A673 (cell line): ENCODE measurements around the gene HOXD8. TPM values are rescaled to one million over a fixed set of nuclear protein-coding genes. Genes with fewer than 3 reads are reported as not detected.

ENCODE experiments used
- BruUV-seq: library from RNA; stranded (reverse); fragments of 400-500 nt; replicated peaks from 2 replicates; lab custom pipeline; 2021; lab: Mats Ljungman, UMichigan
- CTCF ChIA-PET: fragments of 300-600 bp; sonication (Branson Sonifier 250); formaldehyde crosslinking; loops from one replicate; lab custom pipeline; 2022; ENCODE audit warnings: antibody characterized with exemption; lab: Charles Lee
- POLR2A ChIA-PET: fragments of 300-600 bp; sonication (Branson Sonifier 250); formaldehyde crosslinking; loops from one replicate; lab custom pipeline; 2022; ENCODE audit warnings: antibody characterized with exemption; ENCODE audit not compliant: low non-redundant PET; lab: Charles Lee
- DNase-seq: peaks from one replicate; pipeline ENCODE4 v3.0.0-alpha.2; 2015; ENCODE audit warnings: low spot score
- H3K27ac ChIP-seq: fragments of 200-600 bp; sonication (generic); 2 replicates; pipeline ENCODE4 v1.5.1; 2016; ENCODE audit warnings: mixed run types, low read depth, mild to moderate bottlenecking, mixed read lengths, antibody characterized with exemption, low read length; ENCODE audit not compliant: poor library complexity, severe bottlenecking
- H3K27me3 ChIP-seq: fragments of 200-600 bp; sonication (generic); replicated peaks from 2 replicates; pipeline ENCODE4 v1.6.1; 2017; ENCODE audit warnings: mixed run types, low read depth, mild to moderate bottlenecking, mixed read lengths, antibody characterized with exemption, low read length; ENCODE audit not compliant: insufficient read depth, poor library complexity
- H3K36me3 ChIP-seq: fragments of 200-600 bp; sonication (generic); 2 replicates; pipeline ENCODE4 v1.6.1; 2016; ENCODE audit warnings: mixed run types, mild to moderate bottlenecking, mixed read lengths, antibody characterized with exemption, low read length; ENCODE audit not compliant: insufficient read depth, poor library complexity, severe bottlenecking
- H3K4me1 ChIP-seq: fragments of 200-600 bp; sonication (generic); 2 replicates; pipeline ENCODE4 v1.6.1; 2017; ENCODE audit warnings: mixed run types, mild to moderate bottlenecking, mixed read lengths, antibody characterized with exemption, low read length; ENCODE audit not compliant: insufficient read depth, poor library complexity, severe bottlenecking
- H3K4me3 ChIP-seq: fragments of 200-600 bp; sonication (generic); 2 replicates; pipeline ENCODE4 v1.5.1; 2016; ENCODE audit warnings: low read depth, mixed run types, mild to moderate bottlenecking, mixed read lengths, low read length; ENCODE audit not compliant: poor library complexity, severe bottlenecking
- H3K9me3 ChIP-seq: fragments of 200-600 bp; sonication (generic); 2 replicates; pipeline ENCODE4 v1.6.1; 2016; ENCODE audit warnings: mixed run types, low read depth, mild to moderate bottlenecking, mixed read lengths, antibody characterized with exemption, low read length; ENCODE audit not compliant: poor library complexity, severe bottlenecking
- EZH2 ChIP-seq: fragments of 200-600 bp; sonication (generic); IDR thresholded peaks from 2 replicates; pipeline ENCODE4 v1.6.1; 2017; ENCODE audit warnings: borderline replicate concordance, low read depth, mild to moderate bottlenecking, mixed read lengths, antibody characterized with exemption, low read length; ENCODE audit not compliant: poor library complexity, severe bottlenecking
- intact Hi-C: fragments of 100-400 bp; cut with micrococcal nuclease; formaldehyde crosslinking; loops from one replicate; pipeline ENCODE4 v1.10.0; 2022; ENCODE audit not compliant: unreplicated experiment
- total RNA-seq: library from RNA; stranded (reverse); gene quantifications from 2 replicates; pipeline ENCODE4 v1.2.3, GENCODE V29; 2021
- TF ChIP-seq, protein P1 (sequence below): fragments of 300-800, 200-600 bp; sonication (generic); conservative IDR thresholded peaks from 2 replicates; pipeline ENCODE4 v1.5.1; 2017; ENCODE audit warnings: low read depth, mild to moderate bottlenecking, antibody characterized with exemption, low read length, moderate library complexity, mixed read lengths

The HOXD8 gene
- total RNA-seq, 1 experiment from 2014 or later = 56.8 TPM

DNA sequence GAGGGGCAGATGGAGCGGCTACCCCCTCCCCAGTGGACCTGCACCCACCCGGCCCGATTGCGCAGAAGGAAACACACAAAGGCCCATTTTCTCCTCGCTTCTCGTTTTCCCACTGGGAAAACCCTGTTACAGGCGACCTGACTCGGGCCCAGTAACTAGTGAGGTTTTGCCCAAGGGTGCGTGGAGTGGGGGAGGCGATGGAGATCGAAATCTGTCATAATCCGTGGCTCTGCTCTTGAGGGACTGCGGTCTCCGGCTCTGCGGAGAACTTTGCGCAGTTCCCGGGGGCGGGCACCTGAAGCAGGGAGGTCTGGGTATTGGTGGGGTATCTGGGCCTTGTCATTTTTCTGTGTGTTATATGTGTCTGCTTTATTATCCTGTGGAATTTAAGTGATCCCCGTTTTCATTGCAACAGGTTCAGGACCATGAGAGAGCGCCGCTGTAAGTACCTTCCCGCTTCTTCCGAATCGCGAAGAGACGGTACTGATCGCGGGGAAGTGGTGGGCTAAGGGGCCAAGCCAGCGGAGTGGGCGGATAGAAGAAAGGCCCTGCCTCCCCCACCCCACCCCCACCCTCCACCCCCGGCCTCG is 17.8 kb downstream of the HOXD8 start:
- Histone ChIP-seq H3K27me3 (no peaks in the 10 kb centered on the region), H3K9me3 (no peaks in the 10 kb centered on the region), H3K4me1 (peaks cover 35% of the 10 kb centered on the region), H3K4me3 (no peak overlapping the region), H3K27ac (no peak overlapping the region), H3K36me3 (peaks cover 78% of the 10 kb centered on the region)
- intact Hi-C loops = no loop called here
- no peak for TF ChIP-seq EZH2
- TF ChIP-seq, protein P1, sequence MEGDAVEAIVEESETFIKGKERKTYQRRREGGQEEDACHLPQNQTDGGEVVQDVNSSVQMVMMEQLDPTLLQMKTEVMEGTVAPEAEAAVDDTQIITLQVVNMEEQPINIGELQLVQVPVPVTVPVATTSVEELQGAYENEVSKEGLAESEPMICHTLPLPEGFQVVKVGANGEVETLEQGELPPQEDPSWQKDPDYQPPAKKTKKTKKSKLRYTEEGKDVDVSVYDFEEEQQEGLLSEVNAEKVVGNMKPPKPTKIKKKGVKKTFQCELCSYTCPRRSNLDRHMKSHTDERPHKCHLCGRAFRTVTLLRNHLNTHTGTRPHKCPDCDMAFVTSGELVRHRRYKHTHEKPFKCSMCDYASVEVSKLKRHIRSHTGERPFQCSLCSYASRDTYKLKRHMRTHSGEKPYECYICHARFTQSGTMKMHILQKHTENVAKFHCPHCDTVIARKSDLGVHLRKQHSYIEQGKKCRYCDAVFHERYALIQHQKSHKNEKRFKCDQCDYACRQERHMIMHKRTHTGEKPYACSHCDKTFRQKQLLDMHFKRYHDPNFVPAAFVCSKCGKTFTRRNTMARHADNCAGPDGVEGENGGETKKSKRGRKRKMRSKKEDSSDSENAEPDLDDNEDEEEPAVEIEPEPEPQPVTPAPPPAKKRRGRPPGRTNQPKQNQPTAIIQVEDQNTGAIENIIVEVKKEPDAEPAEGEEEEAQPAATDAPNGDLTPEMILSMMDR = no peak
- BruUV-seq = no TSS peak
- no peak for DNase-seq
- ChIA-PET CTCF (no interaction called here), POLR2A (no interaction called here)

DNA sequence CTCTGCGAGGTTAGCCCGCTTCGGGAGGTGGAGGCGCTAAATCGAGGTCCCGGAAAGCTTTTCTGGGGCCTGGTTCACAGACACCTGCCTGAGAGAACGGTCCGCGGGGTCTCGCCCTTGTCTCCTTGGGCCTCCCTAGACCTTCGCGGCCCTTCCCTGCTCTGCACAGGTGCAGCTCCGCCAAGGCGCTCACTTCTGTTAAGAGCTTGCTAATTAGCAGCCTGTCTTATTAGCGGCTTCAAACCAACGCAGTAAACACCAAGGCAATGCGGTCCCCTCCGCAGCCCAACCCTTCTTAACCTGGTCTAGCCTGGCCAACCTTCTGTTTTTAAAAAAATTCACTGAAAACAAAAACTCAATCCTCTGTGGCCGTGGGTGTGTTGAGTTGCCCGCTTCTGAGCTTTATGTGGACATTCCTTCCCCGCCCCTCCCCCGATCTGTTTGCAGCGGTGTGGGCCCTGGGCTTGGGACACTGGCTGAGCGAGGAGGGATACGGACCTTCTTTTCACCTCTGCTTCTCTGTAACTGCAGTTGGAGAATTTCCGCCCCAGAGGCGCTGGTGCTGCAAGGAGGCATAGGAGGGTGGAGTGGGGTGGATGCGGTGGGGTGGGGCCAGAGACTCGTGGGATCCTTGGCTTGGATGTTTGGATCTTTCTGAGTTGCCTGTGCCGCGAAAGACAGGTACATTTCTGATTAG is 18.4 kb downstream of the HOXD8 start:
- H3K4me1 ChIP-seq = peaks cover 35% of the 10 kb centered on the region
- no peaks in the 10 kb centered on the region for H3K27me3 ChIP-seq
- no peak for DNase-seq
- ChIA-PET POLR2A (interaction anchor here (0.5 kb wide), 1 partner anchor 687 kb away, joined by 4 read pairs; no protein-coding TSS in a partner anchor), CTCF (no interaction called here)
- intact Hi-C loops = no loop called here
- TF ChIP-seq, protein P1 = no peak
- TF ChIP-seq EZH2 = no peak
- no peaks in the 10 kb centered on the region for H3K9me3 ChIP-seq
- H3K36me3 ChIP-seq = peaks cover 84% of the 10 kb centered on the region
- H3K27ac ChIP-seq = no peak overlapping the region
- BruUV-seq = no TSS peak
- no peak overlapping the region for H3K4me3 ChIP-seq

DNA sequence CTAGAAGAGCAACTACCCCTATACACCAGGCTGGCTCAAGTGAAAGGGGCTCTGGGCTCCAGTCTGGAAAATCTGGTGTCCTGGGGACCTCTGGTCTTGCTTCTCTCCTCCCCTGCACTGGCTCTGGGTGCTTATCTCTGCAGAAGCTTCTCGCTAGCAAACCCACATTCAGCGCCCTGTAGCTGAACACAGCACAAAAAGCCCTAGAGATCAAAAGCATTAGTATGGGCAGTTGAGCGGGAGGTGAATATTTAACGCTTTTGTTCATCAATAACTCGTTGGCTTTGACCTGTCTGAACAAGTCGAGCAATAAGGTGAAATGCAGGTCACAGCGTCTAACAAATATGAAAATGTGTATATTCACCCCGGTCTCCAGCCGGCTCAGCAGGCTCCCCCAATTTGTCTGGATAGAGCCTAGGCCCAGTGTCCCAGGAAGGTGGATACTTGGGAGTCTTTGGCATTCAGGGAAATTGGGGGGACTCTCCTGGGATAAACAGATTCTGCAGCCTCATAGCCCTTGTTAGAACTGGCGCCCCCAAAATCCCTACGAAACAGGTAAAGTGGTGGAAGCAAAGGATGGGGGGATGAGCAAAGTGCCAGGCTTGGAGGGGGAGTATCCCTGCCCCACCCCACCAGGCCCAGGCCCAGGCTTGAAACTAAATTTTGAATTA is 19.4 kb downstream of the HOXD8 start:
- CTCF ChIA-PET = no interaction called here
- Histone ChIP-seq H3K4me1 (peaks cover 32% of the 10 kb centered on the region), H3K9me3 (no peaks in the 10 kb centered on the region), H3K27me3 (no peaks in the 10 kb centered on the region), H3K27ac (no peak overlapping the region), H3K36me3 (peaks cover 91% of the 10 kb centered on the region), H3K4me3 (no peak overlapping the region)
- DNase-seq = no peak
- TF ChIP-seq, protein P1 = no peak
- TF ChIP-seq EZH2 = no peak
- intact Hi-C loops = no loop called here
- BruUV-seq = no TSS peak
- POLR2A ChIA-PET = no interaction called here
